Measurements from ENCODE around the gene RAB23. TPM values are rescaled to one million over a fixed set of nuclear protein-coding genes. Genes with fewer than 3 reads are reported as not detected.

Gene RAB23
- total RNA-seq, 4 donors from 2014 or later = 4.7 to 9.8 (median 6.9) TPM

GRCh38 chr6:57205550-57206328 is 16.4 kb downstream of the RAB23 start:
- no peak for DNase-seq (ENCODE audit: low spot score in 2 of 2)
- TF ChIP-seq POLR2A (IDR thresholded peaks at IDR 0.05) = no peak
- TF ChIP-seq, protein P1, sequence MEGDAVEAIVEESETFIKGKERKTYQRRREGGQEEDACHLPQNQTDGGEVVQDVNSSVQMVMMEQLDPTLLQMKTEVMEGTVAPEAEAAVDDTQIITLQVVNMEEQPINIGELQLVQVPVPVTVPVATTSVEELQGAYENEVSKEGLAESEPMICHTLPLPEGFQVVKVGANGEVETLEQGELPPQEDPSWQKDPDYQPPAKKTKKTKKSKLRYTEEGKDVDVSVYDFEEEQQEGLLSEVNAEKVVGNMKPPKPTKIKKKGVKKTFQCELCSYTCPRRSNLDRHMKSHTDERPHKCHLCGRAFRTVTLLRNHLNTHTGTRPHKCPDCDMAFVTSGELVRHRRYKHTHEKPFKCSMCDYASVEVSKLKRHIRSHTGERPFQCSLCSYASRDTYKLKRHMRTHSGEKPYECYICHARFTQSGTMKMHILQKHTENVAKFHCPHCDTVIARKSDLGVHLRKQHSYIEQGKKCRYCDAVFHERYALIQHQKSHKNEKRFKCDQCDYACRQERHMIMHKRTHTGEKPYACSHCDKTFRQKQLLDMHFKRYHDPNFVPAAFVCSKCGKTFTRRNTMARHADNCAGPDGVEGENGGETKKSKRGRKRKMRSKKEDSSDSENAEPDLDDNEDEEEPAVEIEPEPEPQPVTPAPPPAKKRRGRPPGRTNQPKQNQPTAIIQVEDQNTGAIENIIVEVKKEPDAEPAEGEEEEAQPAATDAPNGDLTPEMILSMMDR (IDR thresholded peaks at IDR 0.05) = no peak
- no peak overlapping the region for H3K4me3 ChIP-seq (ENCODE audit: low read depth, poor library complexity, severe bottlenecking)
- WGBS, 2 donors = 87 to 88% methylated on average over 7 of the region's 7 CpGs
- intact Hi-C loops (cut with DNase I; ENCODE audit: low total_unique reads) = no loop called here

GRCh38 chr6:57201718-57202117 is 20.4 kb downstream of the RAB23 start:
- 83 to 84% methylated on average over 1 of the region's 1 CpG for WGBS, 2 donors
- no peak for DNase-seq (ENCODE audit: low spot score in 2 of 2)
- no peak overlapping the region for H3K4me3 ChIP-seq (ENCODE audit: low read depth, poor library complexity, severe bottlenecking)
- intact Hi-C loops (cut with DNase I; ENCODE audit: low total_unique reads) = no loop called here
- TF ChIP-seq POLR2A (IDR thresholded peaks at IDR 0.05) = no peak
- TF ChIP-seq, protein P1 (IDR thresholded peaks at IDR 0.05) = no peak

- intact Hi-C loops (cut with DNase I; ENCODE audit: low total_unique reads) = loop anchor here (10.0 kb wide), 1 partner anchor 116 kb away; the partner anchor contains the start of gene PRIM2
- no peak for TF ChIP-seq POLR2A (IDR thresholded peaks at IDR 0.05)
- TF ChIP-seq, protein P1 (IDR thresholded peaks at IDR 0.05) = no peak
- DNase-seq (ENCODE audit: low spot score in 2 of 2) = no peak
- WGBS, 2 donors = 73% methylated on average over 6 of the region's 6 CpGs
- H3K4me3 ChIP-seq (ENCODE audit: low read depth, poor library complexity, severe bottlenecking) = no peak overlapping the region
Observed at GRCh38 chr6:57198926-57199636, 23.0 kb downstream of the RAB23 start.

DNA sequence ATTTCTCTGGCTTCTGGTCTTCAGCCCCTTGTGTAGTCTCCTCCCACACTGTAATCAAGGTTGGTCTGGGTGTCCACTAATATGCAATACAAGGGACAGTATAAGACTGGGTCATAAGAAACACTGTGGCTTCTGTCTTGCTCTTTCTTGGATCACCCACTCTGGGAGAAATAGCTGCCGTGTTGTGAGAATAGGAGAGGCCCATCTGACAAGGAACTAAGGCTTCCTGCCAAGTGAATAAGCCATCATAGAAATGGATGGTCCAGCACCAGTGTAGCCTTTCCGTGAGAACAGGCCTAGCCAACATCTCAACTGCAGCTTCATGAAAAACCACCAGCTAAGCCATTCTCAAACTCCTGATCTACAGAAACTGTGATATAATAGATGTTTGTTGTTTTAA is 26.6 kb downstream of the RAB23 start:
- no peak for TF ChIP-seq POLR2A (IDR thresholded peaks at IDR 0.05)
- TF ChIP-seq, protein P1 (IDR thresholded peaks at IDR 0.05) = no peak
- intact Hi-C loops (cut with DNase I; ENCODE audit: low total_unique reads) = loop anchor here (10.0 kb wide), 1 partner anchor 119 kb away; the partner anchor contains the start of gene PRIM2
- no peak overlapping the region for H3K4me3 ChIP-seq (ENCODE audit: low read depth, poor library complexity, severe bottlenecking)
- 83 to 88% methylated on average over 2 of the region's 2 CpGs for WGBS, 2 donors
- DNase-seq (ENCODE audit: low spot score in 2 of 2) = no peak

GRCh38 chr6:57193177-57193576 is 28.9 kb downstream of the RAB23 start:
- TF ChIP-seq, protein P1 (IDR thresholded peaks at IDR 0.05) = no peak
- no peak for TF ChIP-seq POLR2A (IDR thresholded peaks at IDR 0.05)
- DNase-seq (ENCODE audit: low spot score in 2 of 2) = no peak
- intact Hi-C loops (cut with DNase I; ENCODE audit: low total_unique reads) = loop anchor here (10.0 kb wide), 1 partner anchor 122 kb away; the partner anchor contains the start of gene PRIM2
- no peak overlapping the region for H3K4me3 ChIP-seq (ENCODE audit: low read depth, poor library complexity, severe bottlenecking)
